ENCODE results near the gene INTS1.

Gene INTS1

DNA sequence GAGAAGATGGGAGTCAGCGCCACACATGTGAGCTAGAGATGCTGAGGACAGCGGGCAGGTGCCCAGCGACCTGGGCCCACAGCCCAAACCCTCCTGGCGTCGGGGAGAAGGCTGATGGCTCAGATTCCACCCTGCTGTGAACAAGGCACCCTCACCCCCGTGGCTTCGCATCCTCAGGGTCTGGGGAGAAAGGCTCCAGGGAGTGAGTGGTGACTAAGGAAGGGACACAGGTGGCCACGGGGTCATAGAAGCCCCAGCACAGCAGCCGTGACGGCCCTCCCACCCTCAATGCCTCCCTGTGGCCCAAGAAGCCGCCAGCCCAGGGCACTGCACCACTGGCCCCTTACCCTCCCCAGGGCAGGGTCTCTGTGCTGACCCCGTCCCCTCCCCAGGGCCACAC lies 19.6 kb downstream of the INTS1 start:
- DNase-seq = no peak

DNA sequence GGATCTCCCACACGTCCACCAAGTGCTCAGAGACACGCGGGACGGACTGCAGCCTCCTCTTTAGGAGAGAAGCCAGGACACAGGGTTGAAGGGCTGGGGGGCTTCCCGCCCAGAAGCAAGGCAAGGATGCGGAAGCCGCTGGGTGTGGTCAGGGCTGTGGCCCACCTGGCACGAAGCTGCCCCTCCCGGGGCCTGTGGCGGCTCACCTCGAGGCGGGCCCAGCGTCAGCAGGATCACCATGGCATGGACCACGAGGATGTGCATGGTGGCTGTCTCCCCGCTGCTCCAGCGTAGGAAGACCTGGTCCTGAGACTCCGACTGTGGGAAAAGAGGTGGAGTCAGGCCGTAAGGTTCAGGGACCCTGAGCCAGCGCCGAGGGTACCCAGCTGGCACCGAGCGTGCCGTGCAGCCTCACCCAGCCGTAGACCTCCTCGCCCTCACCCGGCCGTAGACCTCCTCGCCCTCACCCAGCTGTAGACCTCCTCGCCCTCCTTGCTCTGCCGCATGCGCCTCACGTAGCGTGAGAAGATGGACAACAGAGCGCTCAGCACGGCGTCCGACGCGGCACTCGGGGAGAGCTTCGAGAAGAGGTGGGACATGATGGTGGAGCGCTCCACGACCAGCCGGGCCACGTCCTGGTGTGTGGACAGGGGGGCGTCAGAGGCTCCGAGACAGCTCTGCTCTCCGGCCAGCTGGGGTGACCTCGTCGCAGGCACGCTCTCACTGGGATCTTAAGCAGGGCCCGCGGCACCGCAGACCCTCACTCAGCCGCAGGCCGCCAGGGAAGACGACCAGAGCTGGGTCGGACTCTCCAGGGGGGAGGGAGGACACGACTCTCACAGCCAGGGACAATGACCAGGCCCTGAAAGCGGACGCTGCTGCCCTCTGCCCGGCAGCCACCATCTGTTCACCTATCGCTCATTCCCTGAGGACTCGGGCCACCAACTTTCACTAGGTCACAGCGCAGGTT lies 20.4 kb downstream of the INTS1 start:
- DNase-seq = no peak

DNA sequence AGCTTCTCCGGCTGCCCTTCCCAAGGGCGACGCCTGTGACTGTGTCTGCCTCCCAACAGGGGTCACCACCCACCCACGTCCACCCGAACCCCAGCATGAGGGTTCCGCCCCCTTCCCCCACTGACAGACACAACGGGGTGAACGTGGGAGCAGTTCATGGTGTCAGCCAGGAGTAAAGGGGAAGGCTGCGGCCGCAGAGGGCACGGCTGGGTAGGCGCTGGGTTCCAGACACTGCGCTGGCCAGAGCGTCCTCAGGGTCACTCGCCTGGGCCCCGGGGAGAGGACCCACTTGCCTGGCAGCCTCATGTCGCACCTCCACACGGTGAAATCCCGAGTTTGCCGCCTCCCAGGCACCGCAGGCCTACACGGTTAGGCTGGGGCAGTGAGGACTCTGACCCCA lies 21.1 kb downstream of the INTS1 start:
- no peak for DNase-seq

DNA sequence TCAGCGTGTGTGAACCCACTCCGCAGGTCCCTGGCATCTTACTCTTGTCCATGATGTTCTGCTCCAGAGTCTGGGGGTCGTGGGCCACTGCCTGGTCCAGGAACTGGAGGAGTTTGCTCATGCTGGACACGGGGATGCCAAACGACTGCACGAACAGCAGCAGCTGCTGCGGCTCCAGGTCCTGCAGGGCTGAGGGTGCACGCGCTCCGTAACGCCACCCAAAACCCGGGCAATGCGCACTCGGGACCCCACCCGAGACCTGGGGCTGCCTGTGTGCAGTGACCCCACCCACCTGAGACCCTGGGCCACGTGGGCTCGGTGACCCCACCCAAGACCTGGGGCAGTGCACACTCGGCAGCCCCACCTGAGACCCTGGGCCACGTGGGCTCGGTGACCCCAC lies 22.9 kb downstream of the INTS1 start:
- DNase-seq = no peak

DNA sequence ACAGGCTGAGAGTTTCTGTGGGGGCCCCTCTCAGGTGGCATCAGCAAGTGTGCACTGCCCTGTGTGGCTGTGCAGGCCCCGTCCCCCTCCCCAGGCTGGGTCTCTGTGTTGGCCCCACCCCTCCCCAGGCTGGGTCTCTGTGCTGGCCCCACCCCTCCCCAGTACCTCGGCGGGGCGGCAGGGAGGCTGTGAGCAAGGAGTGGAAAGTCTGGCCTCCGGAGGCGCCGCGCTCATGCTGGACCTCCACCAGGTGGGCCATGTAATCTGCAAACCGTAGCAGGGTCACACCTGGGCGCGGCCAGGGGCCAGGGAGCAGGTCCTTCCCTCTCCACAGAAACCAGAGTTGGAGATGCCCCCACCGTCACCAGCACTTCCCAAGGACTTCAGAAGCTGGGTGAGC lies 23.5 kb downstream of the INTS1 start:
- no peak for DNase-seq

DNA sequence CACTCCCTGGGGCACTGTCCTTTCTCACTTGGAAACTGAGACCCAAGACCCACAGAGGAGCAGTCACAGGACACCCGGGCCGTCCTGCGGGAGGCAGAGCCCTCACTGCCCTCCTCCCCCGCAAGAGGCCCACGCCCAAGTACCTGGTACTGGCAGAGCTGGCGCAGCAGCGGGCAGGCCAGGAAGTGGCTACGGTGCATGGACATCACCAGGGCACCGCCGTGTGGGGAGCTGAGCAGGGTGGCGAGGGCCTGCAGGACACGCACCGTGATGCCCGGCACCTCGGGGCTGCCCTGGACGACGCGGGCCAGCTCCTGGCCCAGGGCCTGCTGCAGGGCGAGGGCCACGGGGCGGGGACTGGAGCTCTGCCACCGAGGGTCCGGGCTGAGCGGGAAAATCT lies 24.9 kb downstream of the INTS1 start:
- no peak for DNase-seq

DNA sequence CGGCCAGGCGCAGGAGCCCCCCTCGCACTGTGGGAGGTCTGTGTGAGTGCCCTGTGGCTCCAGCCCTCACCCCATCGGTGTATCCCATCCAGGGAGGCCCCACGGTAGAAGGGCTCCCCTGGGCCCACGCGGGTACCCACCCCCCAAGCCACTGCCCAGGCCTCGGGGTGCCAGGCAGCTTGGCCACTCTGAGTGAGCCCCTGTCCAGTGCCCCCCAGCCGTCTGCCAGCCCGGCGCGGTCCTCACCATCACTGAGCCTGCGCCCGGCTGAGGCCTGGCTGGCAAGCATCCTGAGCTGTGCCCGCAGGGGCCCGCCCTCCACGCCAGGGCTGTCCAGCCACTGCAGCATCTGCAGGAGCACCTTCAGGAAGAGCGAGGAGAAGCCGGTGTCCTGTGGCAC lies 25.7 kb downstream of the INTS1 start:
- DNase-seq = no peak

DNA sequence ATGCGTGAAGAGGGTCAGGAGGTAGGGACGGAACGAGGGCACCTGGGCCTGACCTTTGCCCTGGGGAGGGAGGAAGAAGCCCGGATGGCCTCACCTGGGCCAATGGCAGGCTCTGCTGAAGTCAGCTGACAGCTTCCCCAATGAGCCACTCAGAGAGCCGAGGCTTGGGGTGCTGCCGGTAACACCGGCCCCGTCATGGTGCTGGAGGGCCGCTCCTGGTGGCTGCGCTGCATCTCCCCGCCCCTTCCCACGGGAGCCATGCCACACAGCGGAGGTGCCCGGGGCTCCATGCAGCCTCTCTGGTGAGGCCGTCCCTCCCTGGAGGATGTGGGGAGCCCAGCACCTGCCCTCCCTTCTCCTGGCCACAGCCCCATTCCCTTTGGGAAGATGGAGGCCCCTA lies 27.3 kb downstream of the INTS1 start:
- DNase-seq = no peak

DNA sequence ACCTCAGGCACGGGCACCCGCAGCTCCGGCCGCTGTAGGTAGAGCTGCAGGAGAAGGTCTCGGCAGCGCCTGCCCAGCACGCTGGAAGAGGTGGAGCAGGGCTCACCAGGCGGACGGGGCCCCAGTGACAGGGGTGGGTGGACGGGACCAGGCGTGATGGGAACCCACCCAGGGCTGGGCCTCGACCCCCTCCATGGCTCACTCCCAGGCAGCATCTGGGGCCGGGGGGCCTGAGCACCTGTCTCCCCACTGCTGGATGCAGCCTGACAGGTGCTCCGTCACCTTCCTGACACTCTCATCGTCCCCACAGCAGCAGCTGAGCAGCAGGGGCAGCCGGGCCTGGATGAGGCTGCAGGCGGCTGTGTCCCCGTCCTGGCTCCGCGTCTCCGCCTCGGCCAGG lies 28.2 kb downstream of the INTS1 start:
- DNase-seq = no peak

DNA sequence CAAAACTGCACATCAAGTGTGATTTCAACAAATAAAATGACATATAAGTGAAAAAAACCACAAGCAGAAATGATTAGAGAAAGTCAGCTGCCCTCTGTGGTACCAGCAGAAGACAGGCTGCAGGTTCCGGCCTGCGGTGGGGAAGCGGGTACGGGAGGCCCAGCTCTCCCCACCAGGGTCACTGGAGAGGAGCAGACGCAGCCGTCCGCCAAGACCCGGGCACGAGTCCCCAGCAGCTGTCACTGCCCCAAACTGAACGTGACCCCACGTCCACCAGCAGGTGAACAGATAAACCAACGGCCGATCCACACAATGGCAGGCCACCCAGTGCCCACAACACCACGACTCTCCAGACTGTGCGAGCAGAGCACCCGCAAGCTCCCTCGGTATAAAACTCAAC lies 28.8 kb downstream of the INTS1 start:
- no peak for DNase-seq

DNA sequence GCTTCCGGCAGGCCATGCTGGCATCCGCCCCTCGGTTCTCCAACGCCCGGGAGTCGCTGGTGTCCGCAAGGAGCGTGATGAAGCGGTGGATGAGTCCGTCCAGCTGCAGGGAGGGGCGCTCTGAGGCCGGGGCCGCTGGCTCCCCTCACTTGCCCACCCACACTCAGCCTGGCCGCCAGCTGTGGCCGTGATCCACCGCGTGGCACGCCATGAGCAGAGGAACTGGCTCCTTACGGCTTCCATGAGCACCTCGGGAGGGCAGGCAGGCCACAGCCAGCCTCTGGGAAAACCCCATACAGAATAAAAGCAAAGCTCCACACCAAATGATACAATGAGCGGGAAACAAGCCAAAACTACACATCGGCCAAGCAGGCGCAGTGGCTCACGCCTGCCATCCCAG lies 29.5 kb downstream of the INTS1 start:
- DNase-seq = no peak

DNA sequence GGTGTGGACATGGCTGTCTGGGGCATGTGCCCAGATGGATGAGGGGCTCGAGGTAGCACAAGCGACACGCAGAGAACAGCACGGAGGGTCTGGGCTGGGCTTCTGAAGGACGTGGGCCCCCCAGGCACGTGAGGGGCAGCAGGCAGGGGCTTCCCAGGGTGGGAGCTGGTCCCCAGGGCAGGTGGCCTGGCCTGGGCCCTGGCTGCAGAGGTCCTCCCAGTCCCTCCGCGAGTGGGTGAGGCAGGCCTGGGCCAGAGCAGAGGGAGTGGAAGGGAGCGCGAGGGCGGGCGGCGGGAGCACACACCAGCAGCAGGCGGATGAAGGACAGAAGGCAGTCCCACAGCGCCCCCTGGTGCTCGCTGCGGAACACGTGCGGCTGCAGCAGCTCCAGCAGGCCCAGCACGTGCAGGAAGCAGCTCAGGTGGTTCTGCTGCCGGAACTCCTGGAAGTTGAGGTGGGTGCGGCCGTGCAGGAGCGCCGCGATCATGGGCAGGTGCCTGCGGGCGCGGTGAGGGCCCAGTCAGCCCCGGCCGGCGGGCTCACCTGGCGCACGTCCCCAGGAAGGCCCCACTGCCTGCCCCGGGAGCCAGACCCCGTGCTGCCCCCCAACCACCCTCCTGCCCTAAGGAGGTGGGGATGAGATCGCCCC lies 30.2 kb downstream of the INTS1 start:
- no peak for DNase-seq

DNA sequence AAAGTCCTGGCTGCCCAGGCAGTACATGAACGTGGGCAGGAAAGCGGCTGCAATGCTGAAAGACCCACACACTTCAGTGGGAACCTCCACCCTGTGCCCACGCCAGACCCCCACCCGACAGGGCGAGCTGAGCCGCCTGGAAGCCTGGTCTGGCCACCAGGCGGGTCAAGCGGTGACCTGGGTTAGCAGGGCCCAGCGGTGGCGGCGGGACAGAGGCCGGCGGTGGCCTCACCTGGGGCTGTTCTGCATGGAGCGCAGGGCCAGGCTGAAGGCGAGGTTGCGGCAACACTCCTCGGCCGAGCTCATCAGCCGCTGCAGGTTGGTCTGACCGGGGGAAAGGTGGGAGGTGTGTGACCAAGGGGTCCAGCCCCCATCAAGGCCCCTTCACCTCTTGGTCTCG lies 33.3 kb downstream of the INTS1 start:
- DNase-seq = no peak

DNA sequence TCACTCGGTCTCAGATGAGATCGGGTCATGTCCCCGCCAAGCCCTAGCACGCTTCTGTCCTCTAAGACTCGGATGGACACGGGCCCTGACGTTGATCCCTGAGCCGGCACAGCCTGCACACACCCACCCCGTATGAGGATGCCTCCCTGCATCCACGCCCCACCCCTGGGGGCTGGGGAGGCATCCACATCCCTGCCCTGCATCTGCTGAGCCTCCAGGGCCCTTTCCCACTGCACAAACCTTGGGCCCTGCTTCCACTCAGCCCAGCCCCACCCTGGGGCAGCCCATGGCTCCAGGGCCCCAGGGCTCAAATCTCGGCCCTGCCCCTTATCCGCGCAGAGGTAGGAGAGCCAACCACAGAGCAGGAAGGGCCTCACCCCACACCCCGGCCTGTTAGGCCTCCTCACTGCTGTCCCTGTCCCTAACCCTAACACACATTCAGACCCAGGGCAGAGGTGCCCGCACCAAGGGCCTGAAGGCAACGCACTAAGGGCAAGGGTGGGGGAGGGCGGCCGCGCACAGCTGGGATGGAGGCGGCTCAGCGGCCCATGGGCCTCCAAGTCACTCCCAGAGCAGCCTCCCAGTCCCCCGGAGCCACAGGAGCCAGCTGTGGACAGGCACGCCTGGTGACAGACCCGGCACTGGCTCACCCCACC lies 35.4 kb downstream of the INTS1 start:
- no peak for DNase-seq

DNA sequence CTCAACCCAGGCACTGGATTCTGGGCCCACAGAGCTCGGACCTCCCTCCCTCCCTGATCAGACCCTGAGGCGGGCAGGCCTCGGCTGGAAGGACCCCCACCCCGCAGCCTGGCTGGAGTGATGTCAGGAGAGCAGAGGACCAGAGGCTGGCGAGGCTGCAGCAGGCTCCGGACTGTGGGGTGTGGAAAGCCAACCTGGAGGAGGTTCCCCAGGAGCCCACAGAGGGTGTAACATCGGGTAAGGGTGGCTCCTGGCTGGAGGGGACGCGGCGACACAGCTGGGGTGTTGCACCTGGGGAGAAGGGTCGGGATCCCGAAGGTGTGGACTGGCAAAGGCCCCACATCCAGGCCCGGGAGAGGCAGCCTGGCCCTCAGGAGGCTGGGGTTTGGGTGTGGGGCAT lies 36.0 kb downstream of the INTS1 start:
- no peak for DNase-seq

DNA sequence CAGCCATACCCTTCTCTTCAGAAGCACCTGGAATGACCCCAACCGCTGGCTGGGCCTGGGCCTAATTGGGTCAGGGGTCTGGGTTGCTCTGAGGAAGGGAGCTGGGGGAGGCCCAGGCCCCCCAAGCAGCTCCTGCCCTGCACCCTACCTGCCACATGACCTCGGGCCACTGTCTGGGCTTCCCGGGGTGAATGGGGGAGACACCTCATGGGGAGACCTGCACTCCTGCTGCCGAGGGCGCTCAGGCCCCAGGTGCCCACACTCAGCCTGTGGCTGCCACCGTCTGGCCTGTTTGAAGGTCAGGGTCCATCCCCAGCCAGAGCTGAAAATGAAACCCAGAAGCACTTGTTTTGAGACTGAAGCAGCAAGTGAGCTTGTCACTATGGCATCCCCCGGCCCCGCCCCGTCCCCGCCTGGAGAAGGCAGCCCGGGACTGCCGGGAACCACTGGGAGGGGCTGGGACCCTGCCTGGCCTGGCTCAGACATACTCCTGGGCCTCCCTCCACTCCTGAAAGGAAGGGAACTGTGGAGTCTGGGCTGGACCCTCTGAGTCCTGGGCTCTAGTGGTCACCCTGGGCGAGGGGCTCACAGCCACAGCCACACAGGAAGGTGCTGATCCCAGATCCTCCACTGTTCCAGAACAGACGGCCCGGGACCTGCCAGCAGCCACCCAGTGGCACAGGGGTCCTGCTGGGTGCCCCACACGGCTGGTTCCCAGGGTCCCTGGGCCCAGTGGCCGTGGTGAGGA lies 37.5 kb downstream of the INTS1 start:
- DNase-seq = no peak

DNA sequence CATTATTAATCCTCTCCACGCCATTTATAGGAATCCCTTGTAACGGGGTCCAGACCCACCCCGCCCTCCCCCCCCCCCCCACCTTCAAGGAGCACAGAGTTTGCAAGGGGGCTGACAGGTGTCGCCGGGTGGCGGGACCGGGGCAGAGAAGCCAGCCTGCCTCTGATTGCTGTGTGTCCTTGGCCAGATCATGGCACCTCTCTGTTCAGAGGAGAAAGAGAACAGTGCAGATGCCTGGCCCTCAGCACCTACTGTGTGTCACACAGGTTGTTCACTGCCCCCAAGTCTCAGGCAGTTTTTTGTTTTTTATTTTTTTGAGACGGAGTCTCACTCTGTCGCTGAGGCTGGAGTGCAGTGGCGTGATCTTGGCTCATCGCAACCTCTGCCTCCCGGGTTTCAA lies 39.5 kb downstream of the INTS1 start:
- DNase-seq = no peak

DNA sequence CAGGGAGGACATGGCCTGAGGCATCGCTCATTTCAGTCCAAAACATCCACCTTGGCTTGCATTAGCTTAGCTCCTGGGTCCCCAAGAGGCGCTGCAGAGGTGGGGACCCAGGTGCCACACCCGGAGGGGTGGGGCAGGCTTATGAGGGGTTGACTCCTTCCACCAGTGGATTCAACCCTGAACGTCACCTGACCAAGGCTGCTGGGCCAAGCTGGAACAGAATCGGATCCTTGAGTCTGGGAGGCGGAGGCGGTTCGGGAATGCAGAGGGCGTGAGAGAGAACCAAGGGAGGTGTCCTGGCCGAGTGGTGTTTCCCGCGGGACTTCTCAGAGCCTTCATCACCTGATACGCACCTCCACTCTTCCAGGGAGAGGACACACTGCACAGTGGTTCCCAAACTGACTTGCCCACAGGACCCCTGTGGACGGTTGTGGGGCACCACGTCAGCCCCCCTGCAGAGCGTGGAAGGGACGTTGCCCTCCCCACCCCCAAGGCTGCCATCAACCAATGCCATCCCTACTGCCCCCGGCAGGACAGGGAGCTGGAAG lies 40.4 kb downstream of the INTS1 start:
- no peak for DNase-seq

DNA sequence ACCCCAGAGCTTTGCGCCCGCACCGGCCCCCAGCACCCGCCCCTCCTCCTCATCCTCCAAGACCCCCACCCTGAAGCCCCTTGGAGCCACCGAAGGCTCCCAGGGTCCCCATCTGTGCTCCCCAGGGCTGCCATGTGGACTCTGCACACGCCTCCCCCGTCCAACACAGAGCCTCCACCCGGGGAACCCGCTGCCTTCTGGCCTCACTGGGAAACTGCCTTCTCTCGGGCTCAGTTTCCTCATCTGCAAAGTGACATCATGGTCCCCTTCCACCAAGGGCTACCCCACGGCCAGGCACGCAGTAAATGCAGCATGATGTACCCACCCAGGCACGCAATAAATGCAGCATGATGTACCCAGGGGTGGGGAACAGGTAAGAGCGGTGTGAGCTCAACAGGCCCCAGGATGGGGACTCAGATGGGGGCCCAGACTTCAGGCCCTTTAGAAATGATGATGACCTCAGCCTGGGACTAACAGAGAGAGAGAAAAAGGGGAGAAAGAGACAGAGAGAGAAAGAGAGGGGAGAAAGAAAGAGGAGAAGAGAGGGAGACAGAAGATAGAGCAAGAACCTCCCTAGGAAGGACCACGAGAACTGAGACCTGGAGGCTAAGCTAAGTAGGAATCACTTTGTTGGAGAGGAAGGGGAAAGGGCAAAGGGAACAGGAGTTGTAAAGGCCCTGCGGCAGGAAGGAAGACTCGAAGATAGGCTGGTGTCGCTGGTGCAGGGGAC lies 42.4 kb downstream of the INTS1 start:
- no peak for DNase-seq

DNA sequence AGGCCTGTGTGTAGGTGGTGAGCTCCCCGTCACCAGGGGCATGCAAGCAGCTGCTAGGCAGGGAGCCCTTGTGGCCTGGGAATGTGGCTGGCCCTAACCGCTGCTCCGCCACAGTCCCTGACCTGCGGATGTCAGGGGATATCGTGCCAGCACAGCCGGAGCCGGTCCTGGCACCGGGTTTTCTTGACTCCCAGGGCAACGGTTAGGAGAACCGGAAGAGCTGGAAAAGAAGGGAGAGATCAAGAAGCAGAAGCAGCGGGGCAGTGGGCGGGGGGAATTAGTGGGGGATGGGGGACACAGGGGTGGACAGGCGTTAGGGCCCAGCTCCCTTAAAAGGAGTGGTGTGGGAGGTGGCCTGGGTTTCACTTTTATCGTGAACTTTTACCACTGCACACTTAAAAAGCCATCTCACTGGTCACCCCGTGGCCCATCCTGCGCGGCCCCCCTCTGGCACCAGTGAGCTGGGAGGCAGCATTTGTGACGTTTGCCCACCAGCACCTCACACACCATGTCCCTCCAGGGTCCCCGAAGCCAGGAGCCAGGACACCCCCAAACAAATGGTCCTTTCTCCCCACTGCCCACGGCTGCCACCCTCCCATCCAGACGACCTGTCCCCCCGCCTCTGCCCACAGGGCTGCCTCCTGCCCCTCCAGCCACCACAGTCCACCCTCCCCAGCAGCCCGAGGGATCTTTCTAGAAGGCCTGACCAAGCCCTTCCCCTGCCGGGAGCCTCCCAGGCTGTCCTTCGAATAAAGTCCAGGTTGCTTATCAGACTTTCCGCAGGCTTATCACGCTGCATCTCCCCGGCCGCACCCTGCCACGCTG lies 43.2 kb downstream of the INTS1 start:
- DNase-seq = no peak
